GM12878 (cell line): ENCODE data around the gene ZFR. TPM values are rescaled to one million over a fixed set of nuclear protein-coding genes. Genes with fewer than 3 reads are reported as not detected.

ENCODE experiments used
- ATAC-seq: fragments of 200-7000 bp; cut with Tn5 transposase; 3 replicates; pipeline ENCODE4 v1.9.1; 2020; ENCODE audit warnings: mild to moderate bottlenecking, moderate library complexity
- BruUV-seq: library from RNA; stranded (reverse); fragments of 400-500 nt; replicated peaks from 2 replicates; lab custom pipeline; 2021; lab: Mats Ljungman, UMichigan
- CTCF ChIA-PET: fragments of 300-600 bp; sonication (Branson Sonifier 250); formaldehyde crosslinking; extraction: SDS; loops from one replicate; lab custom pipeline; 2021; ENCODE audit warnings: inconsistent platforms; lab: Yijun Ruan, JAX
- POLR2A ChIA-PET: fragments of 350-600 bp; formaldehyde crosslinking; extraction: SDS; loops from one replicate; lab custom pipeline; 2021; ENCODE audit warnings: inconsistent platforms; lab: Charles Lee
- RAD21 ChIA-PET: fragments of 300-600 bp; sonication (Branson Sonifier 250); formaldehyde crosslinking; loops from one replicate; lab custom pipeline; 2023; ENCODE audit warnings: antibody characterized with exemption; ENCODE audit not compliant: unreplicated experiment; lab: Charles Lee
- SMC1A ChIA-PET: fragments of 300-600 bp; sonication (Branson Sonifier 250); formaldehyde crosslinking; loops from one replicate; lab custom pipeline; 2023; ENCODE audit not compliant: unreplicated experiment, uncharacterized antibody; lab: Charles Lee
- DNase-seq: peaks from one replicate; pipeline ENCODE4 v3.0.0-alpha.2; 2011; ENCODE audit warnings: low read depth, low spot score
- FAIRE-seq: peaks from 3 replicates; lab custom pipeline; 2011; peaks lifted over from hg19 to GRCh38; lab: Jason Lieb, UNC
- H2AFZ ChIP-seq: 2 replicates; pipeline ENCODE4 v1.6.0; 2011; ENCODE audit warnings: low read depth, low read length, control low read depth; ENCODE audit not compliant: control insufficient read depth
- H3K27ac ChIP-seq: 2 replicates; pipeline ENCODE4 v1.5.1; 2011; ENCODE audit warnings: control low read depth; ENCODE audit not compliant: control insufficient read depth, insufficient read depth
- H3K27me3 ChIP-seq, 2 experiments: replicated peaks in 1 of 2; 2 replicates each; pipeline versions ENCODE4 v1.6.0 to v1.6.1; 2011; ENCODE audit warnings: low read length in 1 of 2; ENCODE audit not compliant: control insufficient read depth in 2 of 2, insufficient read depth in 2 of 2
- H3K36me3 ChIP-seq, 2 experiments: 2 replicates each; pipeline ENCODE4 v1.5.1; 2011; ENCODE audit warnings: low read length in 1 of 2; ENCODE audit not compliant: control insufficient read depth in 2 of 2, insufficient read depth in 2 of 2
- H3K4me1 ChIP-seq: 2 replicates; pipeline ENCODE4 v1.6.1; 2011; ENCODE audit warnings: mild to moderate bottlenecking, low read length, moderate library complexity, mixed read lengths; ENCODE audit not compliant: control insufficient read depth, insufficient read depth
- H3K4me2 ChIP-seq: 2 replicates; pipeline ENCODE4 v1.6.0; 2011; ENCODE audit warnings: control low read depth; ENCODE audit not compliant: control insufficient read depth, insufficient read depth
- H3K4me3 ChIP-seq: fragments of 200-600 bp; sonication (generic); 2 replicates; pipeline ENCODE4 v1.5.1; 2016
- H3K79me2 ChIP-seq: 2 replicates; pipeline ENCODE4 v1.6.0; 2011; ENCODE audit warnings: low read length; ENCODE audit not compliant: control insufficient read depth, insufficient read depth
- H3K9ac ChIP-seq: 2 replicates; pipeline ENCODE4 v1.8.0; 2011; ENCODE audit warnings: low read length, control low read depth, mixed read lengths; ENCODE audit not compliant: control insufficient read depth, insufficient read depth
- H3K9me3 ChIP-seq: replicated peaks from 3 replicates; pipeline ENCODE4 v1.5.1; 2011; ENCODE audit warnings: mild to moderate bottlenecking, low read length; ENCODE audit not compliant: control insufficient read depth, insufficient read depth
- H4K20me1 ChIP-seq: 2 replicates; pipeline ENCODE4 v1.6.0; 2011; ENCODE audit not compliant: control insufficient read depth, insufficient read depth
- CREB1 ChIP-seq: IDR thresholded peaks from 2 replicates; pipeline ENCODE4 v1.6.1; 2012; ENCODE audit warnings: low read depth, mild to moderate bottlenecking, inconsistent platforms
- E4F1 ChIP-seq: fragments of 450-650 bp; IDR thresholded peaks from 2 replicates; pipeline ENCODE4 v1.6.1; 2018; ENCODE audit warnings: borderline replicate concordance, mild to moderate bottlenecking; ENCODE audit not compliant: partially characterized antibody
- HCFC1 ChIP-seq: fragments of 150-350 bp; IDR thresholded peaks from 2 replicates; pipeline ENCODE4 v1.6.1; 2014; ENCODE audit warnings: low read length
- KLF5 ChIP-seq: fragments of 450-650 bp; IDR thresholded peaks from 2 replicates; pipeline ENCODE4 v1.6.1; 2014; ENCODE audit warnings: mild to moderate bottlenecking; ENCODE audit not compliant: partially characterized antibody
- ZBED1 ChIP-seq: IDR thresholded peaks from 2 replicates; pipeline ENCODE4 v1.6.1; 2016; ENCODE audit warnings: borderline replicate concordance
- WGBS: methylation state at CpG from one replicate; pipeline ENCODE4 v1.1.6; 2016; ENCODE audit warnings: low lambda C conversion rate; ENCODE audit not compliant: insufficient replicate concordance, insufficient coverage; ENCODE audit errors: missing lambda C conversion rate; 5-methylcytosine and 5-hydroxymethylcytosine counted together
- in situ Hi-C: fragments of 300-500 bp; cut with MboI; formaldehyde crosslinking; loops from 9 replicates; pipeline ENCODE4 v1.14.3; 2018; ENCODE audit warnings: mixed read lengths
- intact Hi-C: fragments of 100-400 bp; cut with micrococcal nuclease; formaldehyde crosslinking; loops from one replicate; pipeline ENCODE4 v1.14.2; 2022; ENCODE audit not compliant: unreplicated experiment
- polyA plus RNA-seq, 11 experiments: library from polyadenylated mRNA; depleted of rRNA in 4 of 11; unstranded in 6 of 11; stranded (reverse) in 5 of 11; fragments of >200 nt; fragmentation: Nextera tagmentation in 4 of 11; fragmentation: Illumina TruSeq in 1 of 11; extraction: Ambion mirVana in 4 of 11; extraction: Trizol in 1 of 11; gene quantifications; 1 replicate in 1 of 11; 2 replicates in 10 of 11; pipeline versions ENCODE4 v1.2.1 to v1.2.3, GENCODE V29; 2011 to 2016; ENCODE audit warnings: inconsistent platforms in 2 of 11, missing spikeins in 2 of 11, low read depth in 1 of 11
- total RNA-seq, 4 experiments: library from RNA; depleted of rRNA in 3 of 4; stranded (reverse); fragments of >200 nt in 3 of 4; fragmentation: Illumina TruSeq in 1 of 4; extraction: Trizol in 1 of 4; gene quantifications; 2 replicates each; pipeline versions ENCODE4 v1.2.1 to v1.2.3, GENCODE V29; 2013 to 2021

ZFR gene
- total and polyA plus RNA-seq, 10 of the 15 experiments (the other 5 are each of a cell fraction or from before 2014, with no cell fraction given) = 33.7 to 90.6 (median 72.9) TPM

- BruUV-seq = no TSS peak
- no peaks in the 10 kb centered on the region; the same call in 2 of the 3 replicates for H3K9me3 ChIP-seq
- H3K4me1 ChIP-seq = no peaks in the 10 kb centered on the region
- H2AFZ ChIP-seq = no peak overlapping the region
- no peak for TF ChIP-seq ZBED1
- no peak for TF ChIP-seq KLF5
- TF ChIP-seq E4F1 = no peak
- no peak for TF ChIP-seq HCFC1
- no peak for TF ChIP-seq CREB1
- H3K79me2 ChIP-seq = no peaks in the 10 kb centered on the region
- H3K27me3 ChIP-seq = no peaks in the 10 kb centered on the region
- ChIA-PET RAD21 (no interaction called here), CTCF (interaction anchor here (1.2 to 1.5 kb wide), 2 partner anchors 32 to 131 kb away, joined by 3 to 4 read pairs; no protein-coding TSS in a partner anchor), SMC1A (interaction anchor here (0.6 to 1.0 kb wide), 3 partner anchors 8 to 791 kb away, joined by 3 read pairs; no protein-coding TSS in a partner anchor), POLR2A (no interaction called here)
- H3K4me3 ChIP-seq = no peak overlapping the region
- intact Hi-C loops (no loop called here), in situ Hi-C loops (loop anchor here (25.0 kb wide), 1 partner anchor 478 kb away; no protein-coding TSS in a partner anchor)
- H3K4me2 ChIP-seq = no peak overlapping the region
- no peaks in the 10 kb centered on the region for H3K36me3 ChIP-seq
- FAIRE-seq (no peak), DNase-seq (no peak), ATAC-seq (no peak)
- 54% methylated on average over 5 of the region's 5 CpGs for WGBS
- H3K9ac ChIP-seq = no peak overlapping the region
- no peaks in the 10 kb centered on the region for H4K20me1 ChIP-seq
- H3K27ac ChIP-seq = no peak overlapping the region
Measured at GRCh38 chr5:32458880-32459495, 14.4 kb upstream of the ZFR start.
